ENCODE results near the gene RPS14. TPM values are rescaled to one million over a fixed set of nuclear protein-coding genes. Genes with fewer than 3 reads are reported as not detected.
A peak's percentile ranks its signal among the peaks of the same experiment; 100 is the strongest.

RPS14 gene
- total and polyA plus RNA-seq, 2 of the 4 experiments (the other 2 are of a cell fraction), result 6,296 to 7,310 TPM

- peak overlapping the region; percentile 87 to 99 for H4K8ac ChIP-seq (ENCODE audit: low read depth in 2 of 2, low read length in 2 of 2)
- peaks cover 55% of the 10 kb centered on the region for H4K20me1 ChIP-seq (ENCODE audit: insufficient read depth, low read length)
- peaks cover 28 to 52% of the 10 kb centered on the region in 2 experiments for H3K79me1 ChIP-seq (ENCODE audit: low read depth in 1 of 2, low read length in 2 of 2)
- WGBS, 2 experiments (ENCODE audit: extremely low coverage in 2 of 2, insufficient read length in 1 of 2), result 2% methylated on average over 14 of the region's 31 CpGs; no CpG with 5 or more reads in 1 of the 2 experiments
- H2AK5ac ChIP-seq (ENCODE audit: low read depth, low read length), result peak overlapping the region; percentile 98
- H3K36me3 ChIP-seq (ENCODE audit: control insufficient read depth, insufficient read depth, low read length), result peaks cover 41% of the 10 kb centered on the region
- intact Hi-C loops (cut with micrococcal nuclease), result no loop called here
- no peaks in the 10 kb centered on the region for H3K9me3 ChIP-seq (ENCODE audit: control insufficient read depth, insufficient read depth, low read length)
- H3K23ac ChIP-seq (ENCODE audit: low read depth, low read length), result peak overlapping the region; percentile 94
- peak overlapping the region; percentile 83 for H2BK5ac ChIP-seq (ENCODE audit: low read depth, low read length, poor library complexity, severe bottlenecking)
- no peaks in the 10 kb centered on the region for H3K27me3 ChIP-seq (ENCODE audit: control insufficient read depth, insufficient read depth, low read length)
- H3K4me2 ChIP-seq (ENCODE audit: low read depth, low read length), result peak overlapping the region; percentile 85
- peak overlapping the region; percentile 97 for H2AK9ac ChIP-seq (replicated peaks; ENCODE audit: low read depth, low read length, poor library complexity)
- dilution Hi-C loops (cut with HindIII; ENCODE audit: low sequenced_read_pairs, unreplicated experiment), result no loop called here
- no peak overlapping the region for H2BK15ac ChIP-seq (ENCODE audit: low read depth, low read length)
- DNase-seq (no peak), ATAC-seq (ENCODE audit: low read depth) (peak; percentile 52)
- peaks cover 9% of the 10 kb centered on the region for H3K9me1 ChIP-seq (ENCODE audit: insufficient read depth, low read length)
- H3K18ac ChIP-seq (ENCODE audit: low read depth, low read length), result peak overlapping the region; percentile 39
- 0 out of 2 replicates have a peak overlapping the region, but pooled peaks have one; percentile 24 for H2BK120ac ChIP-seq (ENCODE audit: low read depth, low read length)
- H4K91ac ChIP-seq (ENCODE audit: insufficient read depth, low read depth, low read length), result peak overlapping the region; percentile 80
- H3K56ac ChIP-seq (ENCODE audit: extremely low read depth, insufficient read depth, low read length), result peak overlapping the region; percentile 95
- in situ Hi-C loops (cut with MboI; ENCODE audit: low sequenced_read_pairs), result loop anchor here (25.0 kb wide), 2 partner anchors 612 to 812 kb away; no protein-coding TSS in a partner anchor
- CTCF ChIA-PET, result no interaction called here
- peak overlapping the region; percentile 94 for H3K4ac ChIP-seq (ENCODE audit: low read depth, low read length)
- peak overlapping the region; percentile 81 for H3K4me3 ChIP-seq (ENCODE audit: insufficient read depth, low read depth, low read length)
- peak overlapping the region; percentile 98 for H2AFZ ChIP-seq (replicated peaks; ENCODE audit: low read length, poor library complexity)
- H2BK20ac ChIP-seq (ENCODE audit: low read depth, low read length), result no peak overlapping the region
- peak overlapping the region; percentile 99 for H3K9ac ChIP-seq (ENCODE audit: low read depth, low read length)
- peak overlapping the region; percentile 97 for H3K27ac ChIP-seq (ENCODE audit: insufficient read depth, low read length)
- H4K5ac ChIP-seq (ENCODE audit: low read depth, low read length), result peak overlapping the region; percentile 62
- POLR2A ChIA-PET (ENCODE audit: unreplicated experiment), result interaction anchor here (0.7 to 1.0 kb wide), 2 partner anchors 81 to 701 kb away, joined by 3 read pairs; no protein-coding TSS in a partner anchor
- H3K4me1 ChIP-seq (ENCODE audit: control insufficient read depth, insufficient read depth, low read length), result peaks cover 4% of the 10 kb centered on the region
- TSS peak; percentile 82 for BruUV-seq (replicated peaks)
- H3K14ac ChIP-seq (replicated peaks; ENCODE audit: low read depth, low read length), result peak overlapping the region; percentile 96
- TF ChIP-seq RFX5 (IDR thresholded peaks at IDR 0.05; ENCODE audit: low read depth, low read length) (no peak), ELK1 (IDR thresholded peaks at IDR 0.05; ENCODE audit: borderline replicate concordance, low read depth, low read length) (no peak), FOS (IDR thresholded peaks at IDR 0.05; ENCODE audit: low read depth, low read length) (no peak), RAD21 (IDR thresholded peaks at IDR 0.05; ENCODE audit: low read length) (no peak), MXI1 (IDR thresholded peaks at IDR 0.05; ENCODE audit: borderline replicate concordance, low read depth, low read length) (no peak; the same call in 1 of the 2 replicates), USF2 (IDR thresholded peaks at IDR 0.05; ENCODE audit: low read depth, low read length) (no peak), SMC3 (IDR thresholded peaks at IDR 0.05; ENCODE audit: low read depth, low read length) (no peak), CEBPB (IDR thresholded peaks at IDR 0.05; ENCODE audit: low read depth, low read length) (no peak), RCOR1 (IDR thresholded peaks at IDR 0.05; ENCODE audit: insufficient replicate concordance, low read length) (no peak), CHD1 (IDR thresholded peaks at IDR 0.05; ENCODE audit: low read depth, low read length) (no peak), POLR2A (IDR thresholded peaks at IDR 0.05; ENCODE audit: low read depth, low read length) (no peak), CTCF (conservative IDR thresholded peaks at IDR 0.05; ENCODE audit: low read depth, low read length) (no peak), MAFK (IDR thresholded peaks at IDR 0.05; ENCODE audit: low read depth, low read length) (no peak), MAZ (IDR thresholded peaks at IDR 0.05; ENCODE audit: borderline replicate concordance, low read depth, low read length) (no peak), BHLHE40 (IDR thresholded peaks at IDR 0.05; ENCODE audit: low read depth, low read length) (no peak)
Observed at GRCh38 chr5:150448952-150449516, 505 bp downstream of the RPS14 start.
